H54 (cell line): Measurements from ENCODE around the gene FPR2.
"Not testable (repeated sequence)": the region's sequence is repeated elsewhere in the genome, so short reads cannot be mapped to it uniquely, and the experiment has no call there.

Source experiments
- DNase-seq: peaks from one replicate; pipeline ENCODE4 v3.0.0; 2011; ENCODE audit warnings: low spot score, mixed read lengths; ENCODE audit not compliant: insufficient read length
- FAIRE-seq: peaks from 3 replicates; lab custom pipeline; 2011; peaks lifted over from hg19 to GRCh38; lab: Jason Lieb, UNC
- POLR2A ChIP-seq: IDR thresholded peaks from 2 replicates; pipeline ENCODE4 v1.6.1; 2011; ENCODE audit warnings: low read depth, mild to moderate bottlenecking, low read length

The FPR2 gene

DNA sequence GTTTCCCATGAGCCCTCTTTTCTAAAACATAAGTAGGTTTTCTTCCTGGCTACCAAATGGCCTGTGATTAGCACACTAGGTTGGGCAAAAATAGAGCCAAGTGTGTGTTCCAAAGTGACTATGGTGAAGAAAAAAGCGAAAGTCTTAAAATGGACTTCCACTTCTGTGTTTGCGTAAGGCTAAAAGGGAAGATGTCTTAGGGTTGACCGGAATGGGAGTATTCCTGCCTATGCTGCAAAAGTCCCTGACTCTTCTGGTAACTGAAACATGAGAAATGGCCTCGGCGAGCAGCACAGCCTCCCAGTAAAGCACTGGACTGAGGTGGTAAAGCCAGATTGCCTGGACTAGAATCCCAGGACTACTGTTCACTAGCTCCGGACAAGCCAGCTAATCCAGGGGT, 6.9 kb upstream of the FPR2 start:
- FAIRE-seq (no peak), DNase-seq (no peak)
- TF ChIP-seq POLR2A, result no peak

DNA sequence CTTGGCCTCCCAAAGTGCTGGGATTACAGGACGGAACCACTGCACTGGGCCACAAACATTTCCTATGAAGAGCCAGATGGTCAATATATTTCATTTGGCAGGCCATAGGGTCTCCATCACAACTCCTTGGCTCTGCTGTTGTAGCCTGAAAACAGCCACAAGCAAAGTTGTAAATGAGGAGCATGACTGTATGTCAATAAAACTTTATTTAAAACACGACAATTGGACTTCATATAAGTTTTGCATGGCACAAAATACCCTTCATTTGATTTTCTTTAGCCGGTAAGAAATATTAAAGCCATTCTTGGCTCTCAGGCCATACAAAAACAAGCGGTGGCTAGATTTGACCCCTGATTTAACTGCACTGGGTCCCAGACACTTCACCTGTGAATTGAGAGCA, 6.2 kb upstream of the FPR2 start:
- no peak for FAIRE-seq
- DNase-seq, result no peak
- TF ChIP-seq POLR2A, result no peak

DNA sequence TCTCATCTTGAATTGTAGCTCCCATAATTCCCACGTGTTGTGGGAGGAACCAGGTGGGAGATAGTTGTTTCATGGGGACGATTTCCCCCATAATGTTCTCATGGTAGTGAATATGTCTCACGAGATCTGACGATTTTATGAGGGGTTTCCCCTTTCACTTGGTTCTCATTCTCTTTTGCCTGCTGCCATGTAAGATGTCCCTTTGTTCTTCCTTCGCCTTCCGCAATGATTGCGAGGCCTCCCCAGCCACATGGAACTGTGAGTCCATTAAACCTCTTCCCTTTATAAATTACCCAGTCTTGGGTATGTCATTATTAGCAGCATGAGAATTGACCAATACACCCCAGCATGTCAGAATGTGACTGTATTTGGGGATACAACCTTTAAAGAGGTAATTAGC, 5.4 kb upstream of the FPR2 start:
- no peak for FAIRE-seq
- no peak for TF ChIP-seq POLR2A
- DNase-seq, result no peak

DNA sequence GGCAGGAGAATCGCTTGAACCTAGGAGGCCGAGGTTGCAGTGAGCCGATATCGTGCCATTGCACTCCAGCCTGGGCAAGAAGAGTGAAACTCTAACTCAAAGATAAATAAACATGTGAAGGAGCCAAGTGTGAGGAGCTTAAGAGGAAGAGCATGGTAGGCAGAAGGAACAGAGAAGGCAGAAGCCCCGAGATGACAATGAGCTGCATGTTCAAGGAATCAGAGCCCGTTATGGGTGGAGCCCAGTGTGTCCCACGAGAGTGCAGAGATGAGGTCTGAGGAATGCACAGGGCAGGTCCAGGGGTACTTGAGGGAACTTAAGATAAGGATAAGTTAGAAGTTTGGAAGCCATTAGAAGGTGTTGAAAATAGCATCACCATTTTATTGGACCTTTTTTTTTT, 716 bp downstream of the FPR2 start:
- FAIRE-seq (no peak), DNase-seq (no peak)
- no peak for TF ChIP-seq POLR2A

DNA sequence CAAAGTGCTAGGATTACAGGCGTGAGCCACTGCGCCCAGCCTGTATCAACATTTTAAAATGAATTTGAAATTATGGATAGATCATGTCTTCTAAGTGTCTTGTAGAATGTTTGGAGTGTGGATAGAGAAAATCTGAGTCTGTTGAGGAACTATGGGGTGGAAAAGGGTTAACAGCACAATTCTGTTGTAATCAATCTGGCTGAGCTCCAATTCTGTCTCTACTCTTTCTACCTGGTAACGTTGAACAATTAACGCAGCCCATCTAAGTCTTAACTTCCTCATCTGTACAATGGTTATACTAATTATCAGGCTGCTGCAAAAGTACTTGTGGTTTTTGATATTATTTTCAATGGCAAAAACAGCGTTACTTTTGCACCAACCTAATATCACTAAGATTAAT, 4.1 kb downstream of the FPR2 start:
- DNase-seq (no peak), FAIRE-seq (no peak)

DNA sequence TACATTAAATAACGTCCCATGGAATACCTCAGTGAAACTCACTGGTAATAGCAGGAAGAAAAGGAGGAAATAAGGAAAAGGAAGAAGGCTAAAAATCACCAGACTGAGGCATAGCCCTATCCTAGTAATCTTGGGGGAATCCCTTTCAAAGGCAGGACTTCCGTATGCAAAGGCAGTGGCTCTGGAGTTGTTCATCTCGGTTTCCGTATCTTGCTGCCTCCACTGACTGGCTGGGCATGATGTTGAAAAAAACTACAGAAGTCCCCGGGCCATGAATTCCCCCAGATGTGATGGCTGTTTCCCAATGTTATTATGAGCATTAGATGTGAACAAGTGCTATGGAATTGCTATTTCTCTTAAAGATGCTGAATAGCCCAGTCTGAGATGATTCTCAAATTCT, 5.5 kb downstream of the FPR2 start:
- TF ChIP-seq POLR2A, result no peak
- DNase-seq, result no peak
- no peak for FAIRE-seq

More for the DNA sequence above, 4.1 kb downstream of the FPR2 start:
- TF ChIP-seq POLR2A, result no peak

DNA sequence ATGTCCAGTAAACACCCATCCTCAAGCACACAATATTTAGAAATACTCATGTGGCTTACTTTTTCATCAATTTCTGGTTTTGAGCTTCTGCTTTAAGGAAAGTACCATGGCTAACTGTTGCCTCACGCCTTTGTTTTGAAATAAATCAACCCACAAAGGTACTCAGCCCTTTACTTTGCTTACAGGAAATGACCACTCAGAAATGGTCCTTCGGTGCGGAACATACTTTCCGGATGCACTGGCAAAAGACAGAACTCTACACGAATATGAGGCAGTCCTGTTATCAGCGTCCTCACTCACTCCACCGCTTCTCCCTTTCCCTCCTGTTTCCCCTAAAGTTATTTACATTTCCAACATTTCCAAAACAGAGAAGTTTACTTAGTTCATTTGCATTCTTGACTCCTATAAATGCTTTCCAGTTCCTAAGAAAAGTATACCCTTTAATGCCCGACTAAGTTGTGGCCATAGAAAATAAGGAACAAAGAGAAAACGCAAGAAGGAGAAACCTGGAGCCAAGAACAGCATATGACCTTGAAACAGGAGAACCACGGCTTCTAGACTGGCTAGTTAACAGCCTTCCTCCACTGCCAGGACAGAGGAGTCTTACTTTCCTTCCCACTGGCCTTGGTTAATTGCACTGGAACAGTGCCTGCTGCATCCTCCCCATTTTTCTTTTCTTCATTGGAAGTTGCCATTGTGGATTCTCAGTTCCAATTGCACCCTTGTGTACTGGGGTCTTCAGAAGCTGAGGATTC, 10.6 kb downstream of the FPR2 start:
- FAIRE-seq, result no peak

DNA sequence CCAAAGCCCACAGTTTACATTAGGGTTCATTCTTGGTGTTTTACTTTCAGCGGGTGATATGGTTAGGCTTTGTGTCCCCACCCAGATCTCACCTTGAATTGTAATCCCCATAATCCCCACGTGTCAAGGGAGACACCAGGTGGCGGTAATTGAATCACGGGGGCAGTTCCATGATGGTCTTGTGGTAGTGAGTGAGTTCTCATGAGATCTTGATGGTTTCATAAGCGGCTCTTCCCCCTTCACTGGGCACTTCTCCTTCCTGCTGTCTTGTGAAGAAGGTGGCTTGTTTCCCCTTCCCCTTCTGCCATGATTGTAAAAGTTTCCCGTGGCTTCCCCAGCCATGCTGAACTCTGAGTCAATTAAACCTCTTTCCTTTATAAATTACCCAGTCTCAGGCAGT, 12.0 kb downstream of the FPR2 start:
- DNase-seq, result no peak
- FAIRE-seq, result no peak

More for the DNA sequence above, 10.6 kb downstream of the FPR2 start:
- DNase-seq, result no peak
- TF ChIP-seq POLR2A, result no peak

DNA sequence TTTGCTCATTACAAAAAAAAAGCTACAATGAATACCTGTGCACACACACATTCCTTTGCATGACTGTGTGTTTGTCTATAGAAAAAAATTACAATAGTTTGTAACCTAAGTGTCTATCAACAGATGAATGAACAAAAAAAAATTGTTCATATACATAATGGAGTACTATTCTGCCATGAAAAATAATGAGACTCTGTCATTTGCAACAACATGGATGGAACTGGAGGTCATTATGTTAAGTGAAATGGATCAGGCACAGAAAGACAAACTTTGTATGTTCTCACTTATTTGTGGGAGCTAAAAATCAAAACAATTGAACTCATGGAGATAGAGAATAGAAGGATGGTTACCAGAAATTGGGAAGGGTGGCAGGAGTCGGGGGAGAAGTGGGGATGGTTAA, 15.6 kb downstream of the FPR2 start:
- not testable (repeated sequence) for FAIRE-seq, DNase-seq

More for the DNA sequence above, 12.0 kb downstream of the FPR2 start:
- no peak for TF ChIP-seq POLR2A

DNA sequence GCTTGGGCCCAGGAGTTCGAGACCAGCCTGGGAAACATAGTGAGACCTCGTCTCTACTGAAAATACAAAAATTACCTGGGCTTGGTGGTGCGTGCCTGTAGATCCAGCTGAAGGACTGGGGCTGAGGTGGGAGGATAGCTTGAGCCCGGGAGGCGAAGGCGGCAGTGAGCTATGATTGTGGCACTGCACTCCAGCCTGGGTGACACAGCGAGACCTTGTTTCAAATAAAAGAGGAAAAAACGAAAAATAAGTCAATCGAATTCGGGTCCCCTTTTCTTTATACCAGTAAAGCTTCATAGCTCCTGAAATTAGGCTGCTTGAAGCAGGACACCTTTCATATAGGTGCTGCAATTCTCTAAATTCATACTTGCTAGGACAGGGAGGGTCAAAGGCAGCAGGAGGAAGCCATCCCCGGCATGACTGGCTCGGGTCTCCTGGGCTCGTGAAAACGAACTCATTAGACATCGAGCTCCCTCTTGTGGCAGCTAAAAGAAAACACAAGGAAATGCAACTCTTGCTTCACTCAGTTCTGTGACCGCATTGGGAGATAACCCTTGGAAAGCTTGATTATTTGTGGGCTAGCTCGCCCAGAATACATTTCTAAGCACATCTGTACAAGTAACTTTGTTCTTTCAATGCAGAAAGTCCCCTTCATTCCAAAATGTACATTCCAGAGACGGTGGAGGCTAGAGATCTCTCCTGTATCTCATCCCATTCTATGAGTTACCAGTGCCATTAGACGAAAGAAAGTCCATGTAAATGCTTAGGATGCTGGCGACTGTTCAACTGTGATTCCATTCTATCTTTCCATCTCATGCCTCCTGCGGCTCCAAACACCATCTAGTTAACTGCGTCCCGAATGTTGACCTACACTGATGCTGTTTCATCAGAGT, 16.8 kb downstream of the FPR2 start:
- DNase-seq (peak; percentile 21), FAIRE-seq (peak; percentile 86)
- TF ChIP-seq POLR2A, result no peak

DNA sequence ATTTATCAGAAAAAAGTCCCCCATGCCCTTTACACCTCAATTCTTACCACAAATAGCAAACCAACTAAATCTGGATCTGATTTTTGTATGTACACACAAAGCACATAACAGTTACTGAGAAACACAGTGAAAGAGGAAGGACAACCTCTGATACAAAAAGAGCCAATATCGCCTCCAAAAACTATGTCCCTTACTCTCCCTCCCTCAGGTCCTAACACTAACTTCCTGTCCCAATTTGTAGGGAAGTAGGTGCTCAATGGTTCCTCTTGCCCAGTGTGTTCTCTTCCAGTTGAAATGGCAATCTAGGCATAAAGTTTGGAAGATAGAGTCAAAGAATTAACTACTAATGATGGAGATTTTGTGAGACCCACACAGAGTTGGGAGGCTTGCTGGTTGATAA, 18.2 kb downstream of the FPR2 start:
- no peak for FAIRE-seq
- no peak for DNase-seq
- no peak for TF ChIP-seq POLR2A

DNA sequence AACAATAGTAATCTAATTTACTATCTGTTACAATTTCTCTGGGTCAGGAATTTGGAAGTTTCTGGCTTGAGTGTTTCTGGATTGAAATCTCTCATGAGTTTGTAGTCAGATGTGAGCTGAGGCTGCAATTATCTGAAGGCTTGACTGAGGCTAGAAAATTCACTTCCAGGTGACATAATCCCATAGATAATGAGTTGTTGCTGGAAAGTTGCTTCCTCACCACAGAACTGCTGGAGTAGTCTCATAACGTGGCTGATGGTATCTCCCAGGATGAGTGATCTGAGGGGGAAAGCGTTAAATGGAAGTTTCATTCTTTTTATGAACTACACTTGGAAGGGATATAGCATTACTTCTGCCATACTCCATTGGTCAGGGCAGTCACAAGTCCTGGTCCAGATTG, 18.7 kb downstream of the FPR2 start:
- DNase-seq (no peak), FAIRE-seq (no peak)
- no peak for TF ChIP-seq POLR2A

DNA sequence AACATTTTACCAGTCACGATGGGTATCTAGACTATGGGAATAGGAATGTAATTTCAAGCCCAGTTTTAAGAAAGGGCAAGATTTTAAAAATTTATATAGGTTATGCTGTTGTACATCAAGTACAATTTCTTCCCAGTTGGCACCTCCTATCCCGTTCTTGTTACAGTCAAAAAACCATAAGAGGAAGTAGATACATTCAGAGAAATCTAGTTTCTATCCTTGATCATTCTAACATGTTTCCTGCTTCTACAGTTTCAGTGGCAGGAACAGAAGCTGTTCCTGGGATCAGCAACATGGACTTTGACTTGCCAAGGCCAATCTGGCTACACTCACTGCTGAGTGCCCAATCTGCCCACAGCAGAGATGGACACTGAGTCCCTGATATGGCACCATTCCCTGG, 19.3 kb downstream of the FPR2 start:
- DNase-seq, result no peak

DNA sequence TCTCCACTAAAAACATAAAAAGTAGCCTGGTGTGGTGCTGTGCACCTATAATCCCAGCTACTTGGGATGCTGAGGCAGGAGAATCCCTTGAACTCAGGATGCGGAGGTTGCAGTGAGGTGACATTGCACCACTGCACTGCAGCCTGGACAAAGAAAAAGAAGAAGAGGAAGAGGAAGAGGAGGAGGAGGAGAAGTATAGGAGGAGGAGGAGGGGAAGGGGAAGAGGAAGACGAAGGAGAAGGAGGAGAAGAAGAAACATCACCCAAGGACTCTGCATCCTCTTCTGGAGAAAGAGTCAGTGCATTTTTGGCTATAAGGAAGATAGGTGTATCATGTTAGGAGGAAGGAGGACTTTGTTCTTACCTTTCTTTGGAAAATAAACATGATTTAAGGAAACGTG, 21.0 kb downstream of the FPR2 start:
- no peak for DNase-seq
- FAIRE-seq, result no peak
- TF ChIP-seq POLR2A, result no peak

More for the DNA sequence above, 19.3 kb downstream of the FPR2 start:
- FAIRE-seq, result no peak
- no peak for TF ChIP-seq POLR2A

DNA sequence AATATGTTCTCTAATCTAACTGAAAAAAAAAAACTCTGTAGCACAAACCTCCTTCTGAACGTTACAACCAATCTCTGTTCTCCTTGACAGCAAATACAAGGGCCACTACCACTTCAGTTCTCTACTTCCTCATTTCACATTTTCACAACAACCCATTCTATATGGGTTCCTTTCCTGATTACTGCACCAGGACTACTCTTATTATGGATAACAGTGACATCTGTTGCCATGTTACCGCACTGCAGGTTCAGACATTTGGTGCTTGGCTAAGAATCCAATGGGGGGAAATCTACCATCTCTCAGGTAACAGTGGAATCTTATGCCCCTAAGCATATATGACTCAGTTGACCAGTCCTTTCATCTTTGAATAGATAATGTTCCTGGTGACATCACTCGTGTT, 22.4 kb downstream of the FPR2 start:
- no peak for FAIRE-seq
- no peak for TF ChIP-seq POLR2A
- no peak for DNase-seq
